OCI-LY3 (cell line): Measurements from ENCODE around the gene HIGD1C.

Experiments used
- EZH2phosphoT487 ChIP-seq: fragments of 200-600 bp; shearing (Covaris generic); IDR thresholded peaks from 2 replicates; pipeline ENCODE4 v1.6.1; 2018; ENCODE audit warnings: antibody characterized with exemption, mixed run types, low read depth
- TF ChIP-seq, protein P1 (sequence below): fragments of 200-600, 300-600 bp; sonication (generic); IDR thresholded peaks from 2 replicates; pipeline ENCODE4 v1.5.1; 2014; ENCODE audit warnings: antibody characterized with exemption, low read length, low read depth

DNA sequence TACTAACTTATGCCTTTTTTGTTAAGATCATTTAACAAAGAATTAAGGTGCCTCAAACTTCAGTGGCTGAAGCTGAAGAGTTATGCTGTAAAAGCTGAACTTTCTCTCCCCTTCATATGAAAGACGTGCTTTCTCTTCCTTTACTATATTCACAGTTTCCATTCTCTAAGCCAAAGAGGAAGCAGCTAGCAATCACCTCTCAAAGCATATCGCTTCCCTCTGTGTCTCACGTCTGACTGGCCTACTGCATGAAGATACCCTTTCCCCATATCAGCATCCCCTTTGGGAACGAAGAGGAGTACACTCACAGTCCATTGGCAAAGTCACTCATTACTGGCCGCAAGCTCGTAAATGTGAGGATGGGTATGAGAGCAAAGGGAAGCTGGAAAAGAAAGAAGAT is 38.9 kb downstream of the HIGD1C start:
- TF ChIP-seq, protein P1, sequence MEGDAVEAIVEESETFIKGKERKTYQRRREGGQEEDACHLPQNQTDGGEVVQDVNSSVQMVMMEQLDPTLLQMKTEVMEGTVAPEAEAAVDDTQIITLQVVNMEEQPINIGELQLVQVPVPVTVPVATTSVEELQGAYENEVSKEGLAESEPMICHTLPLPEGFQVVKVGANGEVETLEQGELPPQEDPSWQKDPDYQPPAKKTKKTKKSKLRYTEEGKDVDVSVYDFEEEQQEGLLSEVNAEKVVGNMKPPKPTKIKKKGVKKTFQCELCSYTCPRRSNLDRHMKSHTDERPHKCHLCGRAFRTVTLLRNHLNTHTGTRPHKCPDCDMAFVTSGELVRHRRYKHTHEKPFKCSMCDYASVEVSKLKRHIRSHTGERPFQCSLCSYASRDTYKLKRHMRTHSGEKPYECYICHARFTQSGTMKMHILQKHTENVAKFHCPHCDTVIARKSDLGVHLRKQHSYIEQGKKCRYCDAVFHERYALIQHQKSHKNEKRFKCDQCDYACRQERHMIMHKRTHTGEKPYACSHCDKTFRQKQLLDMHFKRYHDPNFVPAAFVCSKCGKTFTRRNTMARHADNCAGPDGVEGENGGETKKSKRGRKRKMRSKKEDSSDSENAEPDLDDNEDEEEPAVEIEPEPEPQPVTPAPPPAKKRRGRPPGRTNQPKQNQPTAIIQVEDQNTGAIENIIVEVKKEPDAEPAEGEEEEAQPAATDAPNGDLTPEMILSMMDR = no peak
- no peak for TF ChIP-seq EZH2phosphoT487
